Body of pancreas (tissue), 4 donors: ENCODE measurements around the gene SIGLEC8.

ENCODE experiments used
- CTCF ChIP-seq, 7 experiments: fragments of 450-650 bp in 4 of 7; fragments of 200-600 bp in 3 of 7; sonication (generic) in 3 of 7; IDR thresholded peaks; one replicate each; pipeline ENCODE4 v1.5.1; 2016 to 2019; ENCODE audit warnings: antibody characterized with exemption in 7 of 7
- POLR2A ChIP-seq, 3 donors: fragments of 450-650 bp; IDR thresholded peaks; one replicate each; pipeline ENCODE4 v1.6.1; 2016; ENCODE audit warnings: antibody characterized with exemption in 3 of 3, mild to moderate bottlenecking in 2 of 3

DNA sequence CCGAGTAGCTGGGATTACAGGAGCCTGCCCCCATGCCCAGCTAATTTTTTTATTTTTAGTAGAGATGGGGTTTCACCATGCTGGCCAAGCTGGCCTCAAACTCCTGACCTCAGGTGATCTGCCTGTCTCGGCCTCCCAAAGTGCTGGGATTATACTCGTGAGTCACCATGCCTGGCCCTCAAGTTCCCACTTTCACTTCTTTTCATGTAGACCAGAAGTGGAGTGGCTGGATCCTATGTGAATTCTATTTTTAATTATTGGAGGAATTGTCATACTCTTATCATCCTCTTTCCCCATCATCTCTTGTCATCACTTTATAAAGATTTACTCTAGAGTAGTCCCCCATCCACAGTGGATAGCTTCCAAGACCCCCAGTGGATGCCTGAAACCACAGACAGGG lies 28.0 kb downstream of the SIGLEC8 start:
- TF ChIP-seq CTCF (IDR thresholded peaks at IDR 0.05) (no peak), POLR2A (IDR thresholded peaks at IDR 0.05) (no peak)
